Activated CD8-positive, alpha-beta T cell treated with anti-CD3 and anti-CD28 coated beads for 36 hours (primary cell): Measurements from ENCODE around the gene GPT2. TPM values are rescaled to one million over a fixed set of nuclear protein-coding genes. Genes with fewer than 3 reads are reported as not detected.

Experiments
- ATAC-seq: fragments of 200-7000 bp; cut with Tn5 transposase; one replicate; pipeline ENCODE4 v1.10.0; 2021; ENCODE audit warnings: mild to moderate bottlenecking, moderate library complexity
- CTCF ChIA-PET: fragments of 350-600 bp; sonication (Branson Sonifier 250); formaldehyde crosslinking; loops from one replicate; lab custom pipeline; 2021; ENCODE audit warnings: antibody characterized with exemption; lab: Charles Lee
- POLR2A ChIA-PET: fragments of 350-600 bp; sonication (Branson Sonifier 250); formaldehyde crosslinking; loops from one replicate; lab custom pipeline; 2021; ENCODE audit warnings: antibody characterized with exemption; lab: Charles Lee
- DNase-seq: peaks from one replicate; pipeline ENCODE4 v3.0.0-alpha.2; 2020
- H3K27ac Mint-ChIP-seq: one replicate; pipeline ENCODE4 v1.8.0; 2021; ENCODE audit warnings: mild to moderate bottlenecking, mixed read lengths
- H3K27me3 Mint-ChIP-seq: one replicate; pipeline ENCODE4 v1.8.0; 2021; ENCODE audit warnings: mixed read lengths
- H3K36me3 Mint-ChIP-seq: one replicate; pipeline ENCODE4 v1.8.0; 2021; ENCODE audit warnings: low read depth, mixed read lengths
- H3K4me1 Mint-ChIP-seq: one replicate; pipeline ENCODE4 v1.8.0; 2021; ENCODE audit warnings: low read depth, mixed read lengths
- H3K4me3 Mint-ChIP-seq: one replicate; pipeline ENCODE4 v1.8.0; 2021; ENCODE audit warnings: mild to moderate bottlenecking, moderate library complexity, mixed read lengths
- H3K9me3 Mint-ChIP-seq: one replicate; pipeline ENCODE4 v1.8.0; 2021; ENCODE audit warnings: mixed read lengths
- CTCF ChIP-seq: fragments of 200-600 bp; IDR thresholded peaks from one replicate; pipeline ENCODE4 v1.8.0; 2022; ENCODE audit warnings: antibody characterized with exemption, mild to moderate bottlenecking
- intact Hi-C: fragments of 100-400 bp; cut with micrococcal nuclease; formaldehyde crosslinking; loops from one replicate; pipeline ENCODE4 v1.10.0; 2022
- total RNA-seq, 2 experiments: library from RNA; stranded (reverse); gene quantifications; one replicate each; pipeline ENCODE4 v1.2.3, GENCODE V29; 2021

Gene GPT2
- total RNA-seq, 2 experiments from 2014 or later, result 39.3 to 50.6 TPM

- no peaks in the 10 kb centered on the region for H3K27me3 Mint-ChIP-seq
- no peak overlapping the region for H3K4me3 Mint-ChIP-seq
- DNase-seq (no peak), ATAC-seq (no peak)
- ChIA-PET CTCF (interaction anchor here (1.1 to 1.9 kb wide), 2 partner anchors 19 to 57 kb away, joined by 5 to 6 read pairs; no protein-coding TSS in a partner anchor), POLR2A (interaction anchor here (1.1 kb wide), 1 partner anchor 237 kb away, joined by 3 read pairs; no protein-coding TSS in a partner anchor)
- H3K9me3 Mint-ChIP-seq, result no peaks in the 10 kb centered on the region
- TF ChIP-seq CTCF, result no peak
- H3K27ac Mint-ChIP-seq, result no peak overlapping the region
- H3K4me1 Mint-ChIP-seq, result peaks cover 9% of the 10 kb centered on the region
- peaks cover 26% of the 10 kb centered on the region for H3K36me3 Mint-ChIP-seq
- intact Hi-C loops, result loop anchor here (5.0 kb wide), 2 partner anchors 59 to 239 kb away; no protein-coding TSS in a partner anchor
Observed at GRCh38 chr16:46911038-46911437, 26.9 kb downstream of the GPT2 start.

GRCh38 chr16:46911650-46912049 lies 27.5 kb downstream of the GPT2 start:
- TF ChIP-seq CTCF, result no peak
- H3K4me1 Mint-ChIP-seq, result peaks cover 9% of the 10 kb centered on the region

GRCh38 chr16:46914556-46915201 lies 30.5 kb downstream of the GPT2 start:
- Mint-ChIP-seq H3K27ac (no peak overlapping the region), H3K36me3 (peaks cover 29% of the 10 kb centered on the region), H3K4me3 (no peak overlapping the region), H3K27me3 (no peaks in the 10 kb centered on the region), H3K4me1 (peaks cover 5% of the 10 kb centered on the region), H3K9me3 (no peaks in the 10 kb centered on the region)
- POLR2A ChIA-PET, result no interaction called here
- no peak for DNase-seq
- no peak for TF ChIP-seq CTCF
- ATAC-seq, result no peak
- intact Hi-C loops, result loop anchor here (5.0 kb wide), 2 partner anchors 62 to 242 kb away; no protein-coding TSS in a partner anchor
- CTCF ChIA-PET, result interaction anchor here (0.9 to 2.6 kb wide), 4 partner anchors 16 to 241 kb away, joined by 3 to 10 read pairs (median 4); no protein-coding TSS in a partner anchor

More at GRCh38 chr16:46911650-46912049, 27.5 kb downstream of the GPT2 start:
- H3K9me3 Mint-ChIP-seq, result no peaks in the 10 kb centered on the region
- no peak for DNase-seq
- no peak for ATAC-seq
- no peaks in the 10 kb centered on the region for H3K27me3 Mint-ChIP-seq
- H3K36me3 Mint-ChIP-seq, result peaks cover 26% of the 10 kb centered on the region
- H3K4me3 Mint-ChIP-seq, result no peak overlapping the region
- ChIA-PET POLR2A (interaction anchor here (0.5 to 0.6 kb wide), 2 partner anchors 305 to 912 kb away, joined by 3 read pairs; no protein-coding TSS in a partner anchor), CTCF (interaction anchor here (1.1 to 2.0 kb wide), 4 partner anchors 19 to 238 kb away, joined by 3 to 6 read pairs (median 5); no protein-coding TSS in a partner anchor)
- H3K27ac Mint-ChIP-seq, result no peak overlapping the region
- intact Hi-C loops, result loop anchor here (5.0 kb wide), 2 partner anchors 59 to 239 kb away; no protein-coding TSS in a partner anchor

- Mint-ChIP-seq H3K36me3 (peaks cover 28% of the 10 kb centered on the region), H3K27ac (no peak overlapping the region), H3K4me3 (no peak overlapping the region), H3K27me3 (no peaks in the 10 kb centered on the region), H3K9me3 (no peaks in the 10 kb centered on the region), H3K4me1 (peaks cover 5% of the 10 kb centered on the region)
- no peak for ATAC-seq
- no peak for DNase-seq
- ChIA-PET CTCF (interaction anchor here (2.5 kb wide), 1 partner anchor 14 kb away, joined by 15 read pairs; no protein-coding TSS in a partner anchor), POLR2A (no interaction called here)
- TF ChIP-seq CTCF, result no peak
- intact Hi-C loops, result no loop called here
Observed at GRCh38 chr16:46915483-46916025, 31.4 kb downstream of the GPT2 start.

- Mint-ChIP-seq H3K36me3 (peaks cover 23% of the 10 kb centered on the region), H3K27me3 (no peaks in the 10 kb centered on the region), H3K9me3 (no peaks in the 10 kb centered on the region), H3K4me1 (no peaks in the 10 kb centered on the region), H3K27ac (no peak overlapping the region), H3K4me3 (no peak overlapping the region)
- intact Hi-C loops, result no loop called here
- ATAC-seq (peak; percentile 56), DNase-seq (no peak)
- ChIA-PET POLR2A (no interaction called here), CTCF (interaction anchor here (0.6 to 2.5 kb wide), 6 partner anchors 9 to 901 kb away, joined by 3 to 15 read pairs (median 4); no protein-coding TSS in a partner anchor)
- TF ChIP-seq CTCF, result no peak
Observed at GRCh38 chr16:46916980-46917379, 32.8 kb downstream of the GPT2 start.
